ENCODE data around the gene SSU72.
"Not testable (repeated sequence)": the region's sequence is repeated elsewhere in the genome, so short reads cannot be mapped to it uniquely, and the experiment has no call there.

The SSU72 gene

GRCh38 chr1:1524750-1525383 is 49.8 kb downstream of the SSU72 start:
- not testable (repeated sequence) for DNase-seq

DNA sequence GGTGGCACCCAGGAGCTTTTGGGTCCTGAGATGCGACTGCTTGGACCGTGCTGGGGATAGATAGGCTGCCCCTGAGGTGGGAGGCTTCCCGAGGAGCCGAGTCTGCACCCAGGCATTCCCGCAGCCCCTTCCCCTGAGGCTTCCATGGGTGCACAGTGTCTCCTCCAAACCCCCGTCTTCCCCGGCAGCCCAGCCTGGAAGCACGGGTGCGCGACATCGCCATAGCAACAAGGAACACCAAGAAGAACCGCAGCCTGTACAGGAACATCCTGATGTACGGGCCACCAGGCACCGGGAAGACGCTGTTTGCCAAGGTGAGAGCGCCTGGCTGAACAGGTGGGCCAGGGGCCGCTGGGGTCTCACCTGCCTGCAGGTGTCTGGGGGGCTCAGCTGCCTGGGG is 51.0 kb downstream of the SSU72 start:
- not testable (repeated sequence) for DNase-seq

- DNase-seq, result not testable (repeated sequence)
Observed at GRCh38 chr1:1523226-1523625, 51.4 kb downstream of the SSU72 start.

- not testable (repeated sequence) for DNase-seq
Observed at GRCh38 chr1:1522536-1522935, 52.1 kb downstream of the SSU72 start.

DNA sequence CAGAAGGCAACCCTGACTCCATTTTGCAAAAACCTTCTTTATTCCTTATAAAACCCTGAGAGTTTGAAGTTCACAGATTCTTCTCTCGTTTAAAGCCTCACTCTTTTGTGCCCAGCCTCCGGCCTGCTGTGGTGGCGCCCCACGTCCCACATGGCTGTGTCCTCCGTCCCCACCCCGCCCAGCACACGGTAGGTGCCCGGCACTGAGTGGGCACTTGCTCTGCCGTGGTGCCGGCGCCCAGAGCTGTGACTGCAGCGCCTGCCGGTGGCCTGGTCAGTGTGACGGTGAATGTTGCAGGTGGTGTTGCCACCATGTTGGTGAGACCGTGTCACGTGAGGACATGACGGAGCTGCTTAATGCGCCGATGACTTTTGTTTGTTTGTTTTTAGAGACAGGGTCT is 53.3 kb downstream of the SSU72 start:
- DNase-seq, result no peak

GRCh38 chr1:1519805-1520505 is 54.7 kb downstream of the SSU72 start:
- DNase-seq, result not testable (repeated sequence)

- not testable (repeated sequence) for DNase-seq
Observed at GRCh38 chr1:1518621-1519007, 56.0 kb downstream of the SSU72 start.

DNA sequence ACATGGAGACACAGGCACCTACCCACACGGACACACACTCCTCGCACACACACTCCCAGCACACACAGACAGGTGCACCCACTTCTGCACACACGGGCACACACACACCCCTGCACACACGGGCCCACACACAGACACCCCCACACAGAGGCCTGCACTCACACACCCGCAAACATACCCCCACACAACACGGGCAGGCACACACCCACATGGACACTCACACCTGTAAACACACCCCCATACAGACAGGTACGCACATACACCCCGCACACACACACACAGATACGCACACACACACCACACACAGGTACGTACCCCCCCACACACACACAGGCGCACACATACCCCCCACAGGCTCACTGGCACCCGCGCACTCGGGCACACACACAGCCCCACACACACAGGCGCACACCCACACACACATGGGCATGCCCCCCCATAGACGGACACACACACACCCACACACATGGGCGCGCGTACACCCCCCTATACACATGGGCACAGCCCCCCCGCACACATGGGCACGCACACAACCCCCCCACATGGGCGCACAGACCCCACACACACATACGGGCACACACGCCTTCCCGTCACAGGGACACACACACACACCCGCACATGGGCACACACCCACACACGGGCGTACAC is 56.6 kb downstream of the SSU72 start:
- no peak for DNase-seq

DNA sequence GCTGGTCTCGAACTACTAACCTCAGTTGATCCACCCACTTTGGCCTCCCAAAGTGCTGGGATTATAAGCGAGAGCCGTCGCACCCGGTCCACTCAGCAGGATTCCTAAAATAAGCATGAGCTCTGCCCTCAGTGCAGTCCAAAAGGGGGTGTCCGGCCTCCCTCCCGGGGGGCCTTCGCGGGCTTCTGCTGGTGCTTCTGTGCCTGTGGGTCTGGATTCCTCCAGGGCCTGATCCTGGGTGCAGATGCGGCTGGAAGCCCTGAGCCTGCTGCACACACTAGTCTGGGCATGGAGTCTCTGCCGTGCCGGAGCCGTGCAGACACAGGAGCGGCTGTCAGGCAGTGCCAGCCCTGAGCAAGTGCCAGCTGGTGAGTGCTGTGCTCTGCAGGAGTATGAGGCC is 57.7 kb downstream of the SSU72 start:
- not testable (repeated sequence) for DNase-seq

- not testable (repeated sequence) for DNase-seq
Observed at GRCh38 chr1:1514376-1514775, 60.3 kb downstream of the SSU72 start.

DNA sequence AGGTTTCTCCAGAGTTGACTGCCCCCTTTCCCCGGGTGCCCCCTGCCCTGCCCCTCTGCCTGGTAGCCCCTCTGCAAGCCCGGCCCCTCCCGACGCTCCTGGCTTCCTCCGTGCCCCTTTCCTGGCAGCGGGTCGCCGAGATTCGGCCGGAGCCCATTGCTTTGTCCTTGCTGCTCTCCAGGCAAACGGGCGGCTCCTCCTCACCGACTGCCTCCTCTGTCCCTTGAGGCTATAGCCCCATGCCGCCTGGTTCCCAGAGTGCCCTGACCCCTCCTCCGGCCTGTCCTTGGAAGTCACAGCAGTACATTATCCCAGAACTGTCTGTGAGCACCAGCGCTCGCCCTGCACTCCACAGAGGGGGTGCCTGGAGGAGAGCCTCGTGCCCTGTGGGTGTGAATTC is 61.0 kb downstream of the SSU72 start:
- DNase-seq, result not testable (repeated sequence)

- peak; percentile 31 for DNase-seq
Observed at GRCh38 chr1:1512425-1512824, 62.2 kb downstream of the SSU72 start.

DNA sequence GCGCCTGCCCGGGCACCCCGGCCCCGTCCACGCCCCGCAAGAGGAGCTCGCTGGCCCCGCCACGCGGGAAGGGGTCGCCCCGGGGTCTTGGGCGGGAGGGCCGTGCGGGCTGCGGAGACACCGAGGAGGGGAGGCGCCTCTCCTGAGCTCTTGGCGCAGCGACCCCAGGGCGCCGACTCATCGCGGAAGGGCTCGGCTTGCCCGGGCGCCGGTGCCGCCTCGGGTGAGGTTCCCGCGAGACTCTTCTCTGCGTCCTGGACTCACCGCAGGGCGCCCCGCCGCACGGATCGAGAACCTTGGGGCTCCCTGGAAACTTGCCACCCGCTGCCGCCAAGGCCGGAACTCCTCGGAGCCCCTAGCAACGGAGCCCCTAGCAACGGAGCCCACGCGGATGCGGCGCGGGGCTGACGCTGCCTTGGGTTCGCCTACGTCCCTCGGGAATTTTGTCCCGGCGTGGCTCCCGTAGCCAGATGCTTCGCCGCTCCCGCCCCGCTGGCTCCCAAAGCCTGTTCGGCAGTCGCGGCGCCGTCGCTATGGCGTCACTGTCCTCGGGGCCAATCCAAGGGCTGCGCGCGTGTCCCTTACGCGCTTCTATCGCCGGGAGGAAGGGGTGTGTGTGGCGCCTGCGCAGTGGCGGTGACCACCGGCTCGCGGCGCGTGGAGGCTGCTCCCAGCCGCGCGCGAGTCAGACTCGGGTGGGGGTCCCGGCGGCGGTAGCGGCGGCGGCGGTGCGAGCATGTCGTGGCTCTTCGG is 63.0 kb downstream of the SSU72 start, which contains the start of gene ATAD3A:
Gene ATAD3A, plus strand, starts transcription at position 630 of the 753 bp plus-strand sequence. Its CDS starts 107 bp downstream, at position 737.
- peak; percentile 98 for DNase-seq

GRCh38 chr1:1510912-1511532 is 63.6 kb downstream of the SSU72 start:
- DNase-seq, result peak; percentile 37

DNA sequence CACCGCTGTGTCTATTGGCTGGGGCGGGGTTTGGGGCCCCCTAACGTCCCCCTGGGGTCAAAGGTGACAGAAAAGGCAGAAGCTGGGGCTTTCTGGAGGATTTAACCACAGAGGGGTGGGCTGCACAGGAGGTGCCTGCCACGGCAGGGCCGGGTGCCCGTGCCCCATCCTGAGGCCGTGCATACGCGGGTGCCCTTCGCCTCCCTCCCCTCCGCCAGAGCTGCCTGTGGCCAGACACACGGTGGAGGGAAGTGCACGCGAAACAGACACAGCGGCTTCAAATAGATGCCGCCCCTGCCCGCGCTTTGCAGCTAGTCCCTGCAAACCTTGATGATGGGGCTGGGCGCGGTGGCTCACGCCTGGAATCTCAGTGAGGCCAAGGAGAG is 65.2 kb downstream of the SSU72 start:
- DNase-seq, result not testable (repeated sequence)

DNA sequence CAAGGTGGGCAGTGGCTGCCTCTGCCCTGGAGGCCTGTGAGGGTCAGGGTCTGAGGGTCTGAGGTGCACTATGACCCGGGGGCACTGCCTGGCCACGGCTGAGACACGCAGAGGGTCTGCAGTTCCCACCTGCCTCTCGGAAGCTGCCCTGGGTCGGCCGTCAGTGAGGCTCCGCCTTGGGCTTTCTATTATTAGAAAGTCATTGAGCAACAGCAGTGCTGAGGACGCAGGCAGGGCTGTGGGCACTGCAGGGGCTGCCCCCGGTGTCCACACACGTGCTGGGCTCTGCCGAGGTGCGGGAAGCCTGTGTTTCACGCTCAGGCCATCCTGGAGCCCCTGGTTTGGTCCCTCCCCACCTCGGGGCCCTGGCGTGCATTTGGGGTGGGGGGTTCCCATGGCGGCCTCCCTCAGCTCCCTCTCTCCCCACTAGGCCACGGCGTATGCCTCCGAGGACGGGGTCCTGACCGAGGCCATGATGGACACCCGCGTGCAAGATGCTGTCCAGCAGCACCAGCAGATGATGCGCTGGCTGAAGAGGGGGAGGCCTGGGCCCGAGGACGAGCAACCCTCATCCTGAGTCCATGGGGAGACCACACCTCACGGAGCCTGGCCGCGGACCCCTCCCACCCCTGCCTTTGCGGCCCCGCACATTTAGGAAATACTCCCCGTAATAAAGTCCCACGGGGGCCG is 65.7 kb downstream of the SSU72 start:
- DNase-seq, result not testable (repeated sequence)

- no peak for DNase-seq
Observed at GRCh38 chr1:1507305-1507704, 67.4 kb downstream of the SSU72 start.

GRCh38 chr1:1505801-1506200 is 68.9 kb downstream of the SSU72 start:
- DNase-seq, result not testable (repeated sequence)

DNA sequence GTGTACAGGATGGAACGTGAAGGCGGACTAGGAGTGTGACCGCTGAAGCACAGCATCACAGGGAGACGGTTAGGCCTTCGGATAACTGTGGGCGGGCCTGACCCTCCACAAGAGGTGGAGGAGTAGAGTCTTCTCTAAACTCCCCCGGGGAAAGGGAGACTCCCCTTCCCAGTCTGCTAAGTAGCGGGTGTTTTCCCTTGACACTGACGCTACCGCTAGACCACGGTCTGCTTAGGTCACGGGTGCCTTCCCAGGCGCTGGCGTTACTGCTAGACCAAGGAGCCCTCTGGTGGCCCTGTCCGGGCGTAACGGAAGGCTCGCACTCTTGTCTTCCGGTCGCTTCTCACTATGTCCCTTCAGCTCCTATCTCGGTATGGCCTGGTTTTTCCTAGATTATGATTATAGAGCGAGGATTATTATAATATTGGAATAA is 69.3 kb downstream of the SSU72 start:
- peak; percentile 44 for DNase-seq

GRCh38 chr1:1504777-1505365 is 69.8 kb downstream of the SSU72 start:
- DNase-seq, result peak; percentile 83

DNA sequence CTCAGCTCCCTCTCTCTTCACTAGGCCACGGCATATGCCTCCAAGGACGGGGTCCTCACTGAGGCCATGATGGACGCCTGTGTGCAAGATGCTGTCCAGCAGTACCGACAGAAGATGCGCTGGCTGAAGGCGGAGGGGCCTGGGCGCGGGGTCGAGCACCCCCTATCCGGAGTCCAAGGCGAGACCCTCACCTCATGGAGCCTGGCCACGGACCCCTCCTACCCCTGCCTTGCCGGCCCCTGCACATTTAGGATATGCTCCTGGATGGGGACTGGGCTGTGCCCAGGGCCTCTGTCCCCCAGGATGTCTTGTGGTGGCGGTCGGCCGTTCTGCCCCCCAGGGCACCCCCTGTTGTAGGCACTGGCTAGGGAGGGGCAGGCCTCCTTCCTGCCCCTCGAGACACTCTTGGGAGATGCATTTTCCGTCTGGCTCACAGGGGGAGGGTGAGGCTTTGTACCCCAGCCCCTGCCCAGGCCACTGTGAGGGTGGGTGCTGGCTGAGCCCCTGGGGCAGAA is 79.1 kb downstream of the SSU72 start:
- DNase-seq, result not testable (repeated sequence)
